Vagina (tissue), 2 donors: ENCODE results near the gene ZSWIM6. TPM values are rescaled to one million over a fixed set of nuclear protein-coding genes. Genes with fewer than 3 reads are reported as not detected.

Experiments used
- DNase-seq, 2 donors: peaks; one replicate each; pipeline ENCODE4 v3.0.0-alpha.2; 2017; ENCODE audit errors: extremely low spot score in 2 of 2
- H3K27ac ChIP-seq: fragments of 200-600 bp; sonication (generic); one replicate; pipeline ENCODE4 v1.5.1; 2019
- H3K27me3 ChIP-seq: fragments of 200-600 bp; sonication (generic); one replicate; pipeline ENCODE4 v1.5.1; 2019
- H3K36me3 ChIP-seq, 2 donors: fragments of 200-600 bp; sonication (generic); one replicate each; pipeline ENCODE4 v1.5.1; 2017 to 2019
- H3K4me1 ChIP-seq: fragments of 200-600 bp; sonication (generic); one replicate; pipeline ENCODE4 v1.5.1; 2019
- H3K4me3 ChIP-seq, 2 donors: fragments of 200-600 bp; sonication (generic); 1 replicate in 1 of 2; 2 replicates in 1 of 2; pipeline ENCODE4 v1.5.1; 2016 to 2019
- H3K9me3 ChIP-seq: fragments of 200-600 bp; sonication (generic); one replicate; pipeline ENCODE4 v1.5.1; 2019
- POLR2A ChIP-seq, 2 donors: fragments of 450-650 bp; IDR thresholded peaks; one replicate each; pipeline ENCODE4 v1.6.1; 2017; ENCODE audit warnings: antibody characterized with exemption in 2 of 2, mild to moderate bottlenecking in 2 of 2, moderate library complexity in 2 of 2
- POLR2AphosphoS5 ChIP-seq, 2 donors: sonication (generic); formaldehyde crosslinking; IDR thresholded peaks; one replicate each; pipeline ENCODE4 v1.9.0; 2017; ENCODE audit warnings: antibody characterized with exemption in 2 of 2, mild to moderate bottlenecking in 2 of 2, low read depth in 1 of 2; ENCODE audit not compliant: insufficient read depth in 1 of 2
- intact Hi-C: fragments of 100-400 bp; cut with DNase I; formaldehyde crosslinking; loops from one replicate; pipeline ENCODE4 v1.15.1; 2023
- total RNA-seq: library from RNA; depleted of rRNA; stranded (reverse); fragments of >200 nt; gene quantifications from one replicate; pipeline ENCODE4 v1.2.3, GENCODE V29; 2016
- TF ChIP-seq, protein P1 (sequence below), 3 experiments: fragments of 450-650 bp in 2 of 3; fragments of 200-600 bp in 1 of 3; sonication (generic) in 1 of 3; IDR thresholded peaks; one replicate each; pipeline ENCODE4 v1.5.1; 2017 to 2019; ENCODE audit warnings: antibody characterized with exemption in 3 of 3, mild to moderate bottlenecking in 2 of 3, moderate library complexity in 2 of 3

ZSWIM6 gene
- total RNA-seq, 1 donor from 2014 or later = 16.7 TPM

DNA sequence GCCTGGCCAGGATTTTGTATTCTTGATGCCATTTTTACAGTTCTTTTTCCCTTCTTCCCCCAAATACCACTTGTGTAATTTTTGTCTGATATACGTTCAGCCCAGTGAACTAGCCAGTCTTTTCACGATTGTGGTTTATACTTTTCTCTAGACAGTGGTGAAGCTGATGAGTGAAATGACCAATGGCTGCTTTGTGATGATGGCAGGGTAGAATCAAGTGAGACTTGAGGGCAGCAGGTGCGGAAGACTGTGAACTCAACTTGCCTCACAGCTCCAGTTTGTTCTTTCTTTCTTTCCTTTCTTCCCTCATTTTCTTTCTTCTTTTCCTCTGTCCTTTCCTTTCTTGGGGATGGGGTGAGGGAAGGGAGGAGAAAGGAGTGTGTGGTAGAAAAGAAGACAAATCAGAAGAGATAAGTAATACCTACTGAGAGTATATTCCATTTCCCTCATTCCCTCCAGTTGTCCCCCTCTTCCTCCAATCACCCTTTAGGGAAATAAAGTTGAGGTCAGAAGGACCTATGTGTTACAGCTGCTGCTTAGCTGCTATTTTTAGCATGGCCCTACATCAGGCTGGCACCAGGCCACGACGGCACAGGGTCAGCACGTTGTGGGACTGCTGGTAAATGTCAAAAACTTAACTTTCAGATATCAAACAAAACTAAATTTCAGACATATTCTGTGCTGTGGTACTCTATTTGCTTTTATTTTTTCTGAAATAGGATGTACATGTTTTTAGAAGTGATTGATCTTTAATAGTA, 12.3 kb downstream of the ZSWIM6 start:
- no peaks in the 10 kb centered on the region for H3K27me3 ChIP-seq
- peaks cover 73% of the 10 kb centered on the region for H3K4me1 ChIP-seq
- intact Hi-C loops = no loop called here
- no peak overlapping the region for H3K4me3 ChIP-seq
- DNase-seq = no peak
- H3K27ac ChIP-seq = no peak overlapping the region
- H3K9me3 ChIP-seq = no peaks in the 10 kb centered on the region
- H3K36me3 ChIP-seq = no peaks in the 10 kb centered on the region
- TF ChIP-seq, protein P1, sequence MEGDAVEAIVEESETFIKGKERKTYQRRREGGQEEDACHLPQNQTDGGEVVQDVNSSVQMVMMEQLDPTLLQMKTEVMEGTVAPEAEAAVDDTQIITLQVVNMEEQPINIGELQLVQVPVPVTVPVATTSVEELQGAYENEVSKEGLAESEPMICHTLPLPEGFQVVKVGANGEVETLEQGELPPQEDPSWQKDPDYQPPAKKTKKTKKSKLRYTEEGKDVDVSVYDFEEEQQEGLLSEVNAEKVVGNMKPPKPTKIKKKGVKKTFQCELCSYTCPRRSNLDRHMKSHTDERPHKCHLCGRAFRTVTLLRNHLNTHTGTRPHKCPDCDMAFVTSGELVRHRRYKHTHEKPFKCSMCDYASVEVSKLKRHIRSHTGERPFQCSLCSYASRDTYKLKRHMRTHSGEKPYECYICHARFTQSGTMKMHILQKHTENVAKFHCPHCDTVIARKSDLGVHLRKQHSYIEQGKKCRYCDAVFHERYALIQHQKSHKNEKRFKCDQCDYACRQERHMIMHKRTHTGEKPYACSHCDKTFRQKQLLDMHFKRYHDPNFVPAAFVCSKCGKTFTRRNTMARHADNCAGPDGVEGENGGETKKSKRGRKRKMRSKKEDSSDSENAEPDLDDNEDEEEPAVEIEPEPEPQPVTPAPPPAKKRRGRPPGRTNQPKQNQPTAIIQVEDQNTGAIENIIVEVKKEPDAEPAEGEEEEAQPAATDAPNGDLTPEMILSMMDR (IDR thresholded peaks at IDR 0.05) = no peak
- TF ChIP-seq POLR2A (IDR thresholded peaks at IDR 0.05) (no peak), POLR2AphosphoS5 (IDR thresholded peaks at IDR 0.05; ENCODE audit: insufficient read depth in 1 of 2, low read depth in 1 of 2) (no peak)

GRCh38 chr5:61346511-61346910, 14.5 kb downstream of the ZSWIM6 start:
- H3K4me3 ChIP-seq = no peak overlapping the region
- intact Hi-C loops = no loop called here
- peaks cover 68% of the 10 kb centered on the region for H3K4me1 ChIP-seq
- TF ChIP-seq POLR2A (IDR thresholded peaks at IDR 0.05) = no peak
- TF ChIP-seq, protein P1 (IDR thresholded peaks at IDR 0.05) = no peak
- no peak for TF ChIP-seq POLR2AphosphoS5 (IDR thresholded peaks at IDR 0.05; ENCODE audit: insufficient read depth in 1 of 2, low read depth in 1 of 2)
- no peaks in the 10 kb centered on the region for H3K27me3 ChIP-seq
- no peak for DNase-seq
- no peaks in the 10 kb centered on the region for H3K36me3 ChIP-seq
- no peaks in the 10 kb centered on the region for H3K9me3 ChIP-seq
- H3K27ac ChIP-seq = no peak overlapping the region

- Histone ChIP-seq H3K36me3 (no peaks in the 10 kb centered on the region), H3K27ac (no peak overlapping the region), H3K27me3 (no peaks in the 10 kb centered on the region), H3K4me3 (no peak overlapping the region), H3K9me3 (no peaks in the 10 kb centered on the region), H3K4me1 (peaks cover 68% of the 10 kb centered on the region)
- intact Hi-C loops = no loop called here
- TF ChIP-seq, protein P1 (IDR thresholded peaks at IDR 0.05) = no peak
- TF ChIP-seq POLR2AphosphoS5 (IDR thresholded peaks at IDR 0.05; ENCODE audit: insufficient read depth in 1 of 2, low read depth in 1 of 2) = no peak
- TF ChIP-seq POLR2A (IDR thresholded peaks at IDR 0.05) = no peak
- DNase-seq = no peak
Measured at GRCh38 chr5:61347080-61347479, 15.0 kb downstream of the ZSWIM6 start.

- no peaks in the 10 kb centered on the region for H3K9me3 ChIP-seq
- no peak overlapping the region for H3K4me3 ChIP-seq
- H3K4me1 ChIP-seq = peaks cover 73% of the 10 kb centered on the region
- no peaks in the 10 kb centered on the region for H3K27me3 ChIP-seq
- H3K36me3 ChIP-seq = no peaks in the 10 kb centered on the region
- intact Hi-C loops = no loop called here
- H3K27ac ChIP-seq = no peak overlapping the region
- TF ChIP-seq, protein P1 (IDR thresholded peaks at IDR 0.05) = no peak
- DNase-seq = no peak
Measured at GRCh38 chr5:61348447-61348846, 16.4 kb downstream of the ZSWIM6 start.

GRCh38 chr5:61349935-61350334, 17.9 kb downstream of the ZSWIM6 start:
- intact Hi-C loops = no loop called here
- DNase-seq = no peak
- Histone ChIP-seq H3K9me3 (no peaks in the 10 kb centered on the region), H3K4me1 (peaks cover 65% of the 10 kb centered on the region), H3K27ac (no peak overlapping the region), H3K4me3 (no peak overlapping the region), H3K27me3 (no peaks in the 10 kb centered on the region), H3K36me3 (no peaks in the 10 kb centered on the region)
- TF ChIP-seq POLR2AphosphoS5 (IDR thresholded peaks at IDR 0.05; ENCODE audit: insufficient read depth in 1 of 2, low read depth in 1 of 2) (no peak), POLR2A (IDR thresholded peaks at IDR 0.05) (no peak)
- TF ChIP-seq, protein P1 (IDR thresholded peaks at IDR 0.05) = no peak
